GM12878 (cell line): Measurements from ENCODE around the gene SH2D7. TPM values are rescaled to one million over a fixed set of nuclear protein-coding genes. Genes with fewer than 3 reads are reported as not detected.

Experiments
- ATAC-seq: fragments of 200-7000 bp; cut with Tn5 transposase; 3 replicates; pipeline ENCODE4 v1.9.1; 2020; ENCODE audit warnings: mild to moderate bottlenecking, moderate library complexity
- BruUV-seq: library from RNA; stranded (reverse); fragments of 400-500 nt; replicated peaks from 2 replicates; lab custom pipeline; 2021; lab: Mats Ljungman, UMichigan
- CTCF ChIA-PET: fragments of 300-600 bp; sonication (Branson Sonifier 250); formaldehyde crosslinking; extraction: SDS; loops from one replicate; lab custom pipeline; 2021; ENCODE audit warnings: inconsistent platforms; lab: Yijun Ruan, JAX
- POLR2A ChIA-PET: fragments of 350-600 bp; formaldehyde crosslinking; extraction: SDS; loops from one replicate; lab custom pipeline; 2021; ENCODE audit warnings: inconsistent platforms; lab: Charles Lee
- RAD21 ChIA-PET: fragments of 300-600 bp; sonication (Branson Sonifier 250); formaldehyde crosslinking; loops from one replicate; lab custom pipeline; 2023; ENCODE audit warnings: antibody characterized with exemption; ENCODE audit not compliant: unreplicated experiment; lab: Charles Lee
- SMC1A ChIA-PET: fragments of 300-600 bp; sonication (Branson Sonifier 250); formaldehyde crosslinking; loops from one replicate; lab custom pipeline; 2023; ENCODE audit not compliant: unreplicated experiment, uncharacterized antibody; lab: Charles Lee
- DNase-seq: peaks from one replicate; pipeline ENCODE4 v3.0.0-alpha.2; 2011; ENCODE audit warnings: low read depth, low spot score
- FAIRE-seq: peaks from 3 replicates; lab custom pipeline; 2011; peaks lifted over from hg19 to GRCh38; lab: Jason Lieb, UNC
- H2AFZ ChIP-seq: 2 replicates; pipeline ENCODE4 v1.6.0; 2011; ENCODE audit warnings: low read depth, low read length, control low read depth; ENCODE audit not compliant: control insufficient read depth
- H3K27ac ChIP-seq: 2 replicates; pipeline ENCODE4 v1.5.1; 2011; ENCODE audit warnings: control low read depth; ENCODE audit not compliant: control insufficient read depth, insufficient read depth
- H3K27me3 ChIP-seq, 2 experiments: replicated peaks in 1 of 2; 2 replicates each; pipeline versions ENCODE4 v1.6.0 to v1.6.1; 2011; ENCODE audit warnings: low read length in 1 of 2; ENCODE audit not compliant: control insufficient read depth in 2 of 2, insufficient read depth in 2 of 2
- H3K36me3 ChIP-seq, 2 experiments: 2 replicates each; pipeline ENCODE4 v1.5.1; 2011; ENCODE audit warnings: low read length in 1 of 2; ENCODE audit not compliant: control insufficient read depth in 2 of 2, insufficient read depth in 2 of 2
- H3K4me1 ChIP-seq: 2 replicates; pipeline ENCODE4 v1.6.1; 2011; ENCODE audit warnings: mild to moderate bottlenecking, low read length, moderate library complexity, mixed read lengths; ENCODE audit not compliant: control insufficient read depth, insufficient read depth
- H3K4me2 ChIP-seq: 2 replicates; pipeline ENCODE4 v1.6.0; 2011; ENCODE audit warnings: control low read depth; ENCODE audit not compliant: control insufficient read depth, insufficient read depth
- H3K4me3 ChIP-seq: fragments of 200-600 bp; sonication (generic); 2 replicates; pipeline ENCODE4 v1.5.1; 2016
- H3K79me2 ChIP-seq: 2 replicates; pipeline ENCODE4 v1.6.0; 2011; ENCODE audit warnings: low read length; ENCODE audit not compliant: control insufficient read depth, insufficient read depth
- H3K9ac ChIP-seq: 2 replicates; pipeline ENCODE4 v1.8.0; 2011; ENCODE audit warnings: low read length, control low read depth, mixed read lengths; ENCODE audit not compliant: control insufficient read depth, insufficient read depth
- H3K9me3 ChIP-seq: replicated peaks from 3 replicates; pipeline ENCODE4 v1.5.1; 2011; ENCODE audit warnings: mild to moderate bottlenecking, low read length; ENCODE audit not compliant: control insufficient read depth, insufficient read depth
- H4K20me1 ChIP-seq: 2 replicates; pipeline ENCODE4 v1.6.0; 2011; ENCODE audit not compliant: control insufficient read depth, insufficient read depth
- PRDM15 ChIP-seq: fragments of 450-650 bp; formaldehyde crosslinking; IDR thresholded peaks from 2 replicates; pipeline ENCODE4 v1.4.0; 2020; ENCODE audit warnings: mild to moderate bottlenecking, moderate library complexity
- SUZ12 ChIP-seq: fragments of 200-600 bp; sonication (generic); IDR thresholded peaks from one replicate; pipeline ENCODE4 v1.6.1; 2018; ENCODE audit warnings: antibody characterized with exemption, mild to moderate bottlenecking; ENCODE audit not compliant: unreplicated experiment
- TCF7 ChIP-seq: IDR thresholded peaks from 2 replicates; pipeline ENCODE4 v1.6.1; 2014; ENCODE audit warnings: antibody characterized with exemption, borderline replicate concordance
- ZBTB33 ChIP-seq: fragments of 450-650 bp; IDR thresholded peaks from 2 replicates; pipeline ENCODE4 v1.6.1; 2017; ENCODE audit warnings: mild to moderate bottlenecking
- WGBS: methylation state at CpG from one replicate; pipeline ENCODE4 v1.1.6; 2016; ENCODE audit warnings: low lambda C conversion rate; ENCODE audit not compliant: insufficient replicate concordance, insufficient coverage; ENCODE audit errors: missing lambda C conversion rate; 5-methylcytosine and 5-hydroxymethylcytosine counted together
- in situ Hi-C: fragments of 300-500 bp; cut with MboI; formaldehyde crosslinking; loops from 9 replicates; pipeline ENCODE4 v1.14.3; 2018; ENCODE audit warnings: mixed read lengths
- intact Hi-C: fragments of 100-400 bp; cut with micrococcal nuclease; formaldehyde crosslinking; loops from one replicate; pipeline ENCODE4 v1.14.2; 2022; ENCODE audit not compliant: unreplicated experiment
- polyA plus RNA-seq, 11 experiments: library from polyadenylated mRNA; depleted of rRNA in 4 of 11; unstranded in 6 of 11; stranded (reverse) in 5 of 11; fragments of >200 nt; fragmentation: Nextera tagmentation in 4 of 11; fragmentation: Illumina TruSeq in 1 of 11; extraction: Ambion mirVana in 4 of 11; extraction: Trizol in 1 of 11; gene quantifications; 1 replicate in 1 of 11; 2 replicates in 10 of 11; pipeline versions ENCODE4 v1.2.1 to v1.2.3, GENCODE V29; 2011 to 2016; ENCODE audit warnings: inconsistent platforms in 2 of 11, missing spikeins in 2 of 11, low read depth in 1 of 11
- total RNA-seq, 4 experiments: library from RNA; depleted of rRNA in 3 of 4; stranded (reverse); fragments of >200 nt in 3 of 4; fragmentation: Illumina TruSeq in 1 of 4; extraction: Trizol in 1 of 4; gene quantifications; 2 replicates each; pipeline versions ENCODE4 v1.2.1 to v1.2.3, GENCODE V29; 2013 to 2021

SH2D7 gene
- total and polyA plus RNA-seq, 10 of the 15 experiments (the other 5 are each of a cell fraction or from before 2014, with no cell fraction given), result 0.04 to 0.06 TPM; not detected in 8

- H3K4me2 ChIP-seq, result no peak overlapping the region
- no peaks in the 10 kb centered on the region for H3K79me2 ChIP-seq
- no peak overlapping the region for H3K9ac ChIP-seq
- SMC1A ChIA-PET, result interaction anchor here (4.3 kb wide), 1 partner anchor 49 kb away, joined by 28 read pairs; no protein-coding TSS in a partner anchor
- BruUV-seq, result no TSS peak
- WGBS, result 67% methylated on average over 8 of the region's 8 CpGs
- DNase-seq, result no peak
- no peaks in the 10 kb centered on the region for H3K27me3 ChIP-seq
- RAD21 ChIA-PET, result interaction anchor here (1.5 to 9.5 kb wide), 2 partner anchors 14 to 66 kb away, joined by 4 to 147 read pairs; no protein-coding TSS in a partner anchor
- H4K20me1 ChIP-seq, result no peaks in the 10 kb centered on the region
- POLR2A ChIA-PET, result interaction anchor here (0.6 kb wide), 1 partner anchor 68 kb away, joined by 3 read pairs; no protein-coding TSS in a partner anchor
- no peak for ATAC-seq
- H3K4me3 ChIP-seq, result no peak overlapping the region
- intact Hi-C loops (no loop called here), in situ Hi-C loops (no loop called here)
- H3K27ac ChIP-seq, result no peak overlapping the region
- TF ChIP-seq TCF7 (no peak), SUZ12 (no peak)
- no peak for FAIRE-seq
- H3K4me1 ChIP-seq, result peaks cover 5% of the 10 kb centered on the region
- H3K36me3 ChIP-seq, result no peaks in the 10 kb centered on the region
- no peaks in the 10 kb centered on the region for H3K9me3 ChIP-seq
- H2AFZ ChIP-seq, result no peak overlapping the region
- CTCF ChIA-PET, result interaction anchor here (0.9 to 7.0 kb wide), 6 partner anchors 12 to 112 kb away, joined by 3 to 200 read pairs (median 14); no protein-coding TSS in a partner anchor
These were observed 36.9 kb downstream of the SH2D7 start for GRCh38 chr15:78129077-78129750.

- no peaks in the 10 kb centered on the region for H3K36me3 ChIP-seq
- no peak overlapping the region for H3K4me3 ChIP-seq
- no peak for TF ChIP-seq ZBTB33
- no peak for TF ChIP-seq PRDM15
- SMC1A ChIA-PET, result interaction anchor here (0.8 to 4.4 kb wide), 7 partner anchors 17 to 113 kb away, joined by 3 to 57 read pairs (median 12); no protein-coding TSS in a partner anchor
- no peaks in the 10 kb centered on the region for H3K27me3 ChIP-seq
- intact Hi-C loops (loop anchor here (2.0 kb wide), 1 partner anchor 19 kb away; the partner anchor contains the start of gene IDH3A), in situ Hi-C loops (no loop called here)
- POLR2A ChIA-PET, result interaction anchor here (0.6 to 1.0 kb wide), 3 partner anchors 13 to 67 kb away, joined by 3 to 5 read pairs (median 4); no protein-coding TSS in a partner anchor
- H4K20me1 ChIP-seq, result no peaks in the 10 kb centered on the region
- ATAC-seq (no peak), FAIRE-seq (no peak), DNase-seq (no peak)
- CTCF ChIA-PET, result interaction anchor here (0.9 to 7.0 kb wide), 17 partner anchors 8 to 222 kb away, joined by 3 to 200 read pairs (median 10); partner anchors contain the start of gene IDH3A
- no peak overlapping the region for H3K27ac ChIP-seq
- H3K9ac ChIP-seq, result no peak overlapping the region
- no TSS peak for BruUV-seq
- RAD21 ChIA-PET, result interaction anchor here (0.8 to 9.5 kb wide), 6 partner anchors 17 to 119 kb away, joined by 3 to 147 read pairs (median 16); no protein-coding TSS in a partner anchor
- no peaks in the 10 kb centered on the region for H3K9me3 ChIP-seq
- H3K4me2 ChIP-seq, result no peak overlapping the region
- no peaks in the 10 kb centered on the region for H3K79me2 ChIP-seq
- no peak overlapping the region for H2AFZ ChIP-seq
- 54% methylated on average over 5 of the region's 5 CpGs for WGBS
- peaks cover 5% of the 10 kb centered on the region for H3K4me1 ChIP-seq
These were observed 37.5 kb downstream of the SH2D7 start for GRCh38 chr15:78129751-78130287.
